ENCODE measurements around the gene TDO2.
A peak's percentile ranks its signal among the peaks of the same experiment; 100 is the strongest.

The TDO2 gene

DNA sequence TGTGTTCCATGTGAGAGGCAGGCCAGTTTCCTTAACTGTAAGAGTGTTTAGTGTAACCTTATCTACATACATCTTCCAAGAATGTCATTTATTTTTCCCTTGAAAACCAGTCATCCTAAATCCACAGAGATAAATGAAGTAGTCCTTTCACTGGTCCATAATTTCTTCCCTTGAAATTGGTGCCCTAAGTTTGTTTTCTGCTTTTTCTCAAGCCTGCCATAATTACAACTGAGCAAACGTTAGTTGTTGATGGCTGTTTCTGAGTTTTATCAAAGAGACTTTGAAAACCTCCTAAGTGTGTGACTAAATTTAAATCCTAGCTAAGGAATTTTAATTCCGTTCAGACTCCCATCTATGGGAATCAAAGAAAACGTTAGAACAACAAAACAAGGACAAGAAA is 3.6 kb upstream of the TDO2 start:
- Histone ChIP-seq H3K9ac (ENCODE audit: low read length) (no peak overlapping the region), H3K27ac (ENCODE audit: low read length) (no peak overlapping the region), H3K4me1 (ENCODE audit: low read length) (no peaks in the 10 kb centered on the region), H4K20me1 (ENCODE audit: insufficient read depth, low read length) (no peaks in the 10 kb centered on the region), H2AFZ (ENCODE audit: low read depth, low read length) (no peak overlapping the region), H3K27me3 (ENCODE audit: low read depth, low read length) (no peaks in the 10 kb centered on the region), H3K79me2 (ENCODE audit: low read length) (no peaks in the 10 kb centered on the region), H3K4me3 (ENCODE audit: low read length) (no peak overlapping the region), H3K9me3 (ENCODE audit: insufficient read depth, low read length) (no peaks in the 10 kb centered on the region), H3K4me2 (ENCODE audit: low read length) (no peak overlapping the region), H3K36me3 (replicated peaks; ENCODE audit: low read depth, low read length) (no peaks in the 10 kb centered on the region)
- TF ChIP-seq EZH2phosphoT487 (IDR thresholded peaks at IDR 0.05; ENCODE audit: low read depth): no peak

DNA sequence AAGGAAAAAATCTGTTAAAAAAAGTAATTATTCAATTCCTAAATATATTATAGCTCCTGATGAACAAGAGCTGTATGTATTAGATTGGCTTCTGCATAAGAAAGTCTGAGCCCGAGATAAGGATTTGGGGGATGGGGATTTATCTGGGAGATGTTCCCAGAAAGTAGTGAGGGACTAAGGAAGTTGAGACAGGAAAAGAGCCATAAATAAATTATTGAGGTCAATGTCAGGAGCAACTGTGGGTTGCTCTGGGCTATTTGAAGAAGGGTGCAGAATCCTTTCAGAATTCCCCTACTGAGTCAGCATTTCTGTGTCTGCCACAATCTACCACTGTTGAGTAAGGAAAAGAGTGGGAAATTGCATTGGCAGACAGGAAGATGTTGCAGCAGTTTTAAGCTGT is 3.1 kb upstream of the TDO2 start:
- H3K4me1 ChIP-seq (ENCODE audit: low read length): no peaks in the 10 kb centered on the region
- no peak overlapping the region for H3K9ac ChIP-seq (ENCODE audit: low read length)
- H3K36me3 ChIP-seq (replicated peaks; ENCODE audit: low read depth, low read length): no peaks in the 10 kb centered on the region
- no peak overlapping the region for H3K4me2 ChIP-seq (ENCODE audit: low read length)
- H3K27me3 ChIP-seq (ENCODE audit: low read depth, low read length): no peaks in the 10 kb centered on the region
- H4K20me1 ChIP-seq (ENCODE audit: insufficient read depth, low read length): no peaks in the 10 kb centered on the region
- H3K4me3 ChIP-seq (ENCODE audit: low read length): no peak overlapping the region
- no peaks in the 10 kb centered on the region for H3K79me2 ChIP-seq (ENCODE audit: low read length)
- no peaks in the 10 kb centered on the region for H3K9me3 ChIP-seq (ENCODE audit: insufficient read depth, low read length)
- TF ChIP-seq, protein P1, sequence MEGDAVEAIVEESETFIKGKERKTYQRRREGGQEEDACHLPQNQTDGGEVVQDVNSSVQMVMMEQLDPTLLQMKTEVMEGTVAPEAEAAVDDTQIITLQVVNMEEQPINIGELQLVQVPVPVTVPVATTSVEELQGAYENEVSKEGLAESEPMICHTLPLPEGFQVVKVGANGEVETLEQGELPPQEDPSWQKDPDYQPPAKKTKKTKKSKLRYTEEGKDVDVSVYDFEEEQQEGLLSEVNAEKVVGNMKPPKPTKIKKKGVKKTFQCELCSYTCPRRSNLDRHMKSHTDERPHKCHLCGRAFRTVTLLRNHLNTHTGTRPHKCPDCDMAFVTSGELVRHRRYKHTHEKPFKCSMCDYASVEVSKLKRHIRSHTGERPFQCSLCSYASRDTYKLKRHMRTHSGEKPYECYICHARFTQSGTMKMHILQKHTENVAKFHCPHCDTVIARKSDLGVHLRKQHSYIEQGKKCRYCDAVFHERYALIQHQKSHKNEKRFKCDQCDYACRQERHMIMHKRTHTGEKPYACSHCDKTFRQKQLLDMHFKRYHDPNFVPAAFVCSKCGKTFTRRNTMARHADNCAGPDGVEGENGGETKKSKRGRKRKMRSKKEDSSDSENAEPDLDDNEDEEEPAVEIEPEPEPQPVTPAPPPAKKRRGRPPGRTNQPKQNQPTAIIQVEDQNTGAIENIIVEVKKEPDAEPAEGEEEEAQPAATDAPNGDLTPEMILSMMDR (IDR thresholded peaks at IDR 0.05; ENCODE audit: low read depth, low read length): no peak
- no peak for TF ChIP-seq EZH2phosphoT487 (IDR thresholded peaks at IDR 0.05; ENCODE audit: low read depth)
- H2AFZ ChIP-seq (ENCODE audit: low read depth, low read length): 0 out of 2 replicates have a peak overlapping the region, but pooled peaks have one; percentile 48
- no peak overlapping the region for H3K27ac ChIP-seq (ENCODE audit: low read length)

DNA sequence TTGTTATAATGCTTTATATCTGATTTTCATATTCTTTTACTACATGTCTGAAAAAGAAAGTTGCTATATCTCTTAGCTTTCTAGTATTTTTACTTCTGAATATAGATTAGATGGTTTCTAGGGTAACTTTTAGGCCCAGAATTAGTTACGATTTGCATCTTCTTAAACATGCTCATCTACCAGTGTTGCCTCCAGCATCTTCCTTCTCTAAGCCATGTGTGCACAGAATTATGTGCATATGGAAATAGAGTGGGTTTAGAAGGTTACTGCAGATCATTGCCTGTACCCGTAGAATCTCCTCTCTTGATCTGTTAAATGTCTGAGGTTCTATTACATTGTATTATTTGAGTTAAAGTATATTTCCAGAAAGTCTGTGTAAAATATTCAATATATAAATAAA is 2.5 kb upstream of the TDO2 start:
- H3K79me2 ChIP-seq (ENCODE audit: low read length): no peaks in the 10 kb centered on the region
- peak overlapping the region; percentile 48; the same call in 1 of the 2 replicates for H2AFZ ChIP-seq (ENCODE audit: low read depth, low read length)
- no peaks in the 10 kb centered on the region for H3K4me1 ChIP-seq (ENCODE audit: low read length)
- no peak overlapping the region for H3K9ac ChIP-seq (ENCODE audit: low read length)
- H4K20me1 ChIP-seq (ENCODE audit: insufficient read depth, low read length): no peaks in the 10 kb centered on the region
- no peak overlapping the region for H3K4me2 ChIP-seq (ENCODE audit: low read length)
- H3K27ac ChIP-seq (ENCODE audit: low read length): no peak overlapping the region
- no peaks in the 10 kb centered on the region for H3K27me3 ChIP-seq (ENCODE audit: low read depth, low read length)
- no peak for TF ChIP-seq EZH2phosphoT487 (IDR thresholded peaks at IDR 0.05; ENCODE audit: low read depth)
- TF ChIP-seq, protein P1 (IDR thresholded peaks at IDR 0.05; ENCODE audit: low read depth, low read length): no peak
- no peaks in the 10 kb centered on the region for H3K9me3 ChIP-seq (ENCODE audit: insufficient read depth, low read length)
- no peak overlapping the region for H3K4me3 ChIP-seq (ENCODE audit: low read length)
- H3K36me3 ChIP-seq (replicated peaks; ENCODE audit: low read depth, low read length): no peaks in the 10 kb centered on the region

DNA sequence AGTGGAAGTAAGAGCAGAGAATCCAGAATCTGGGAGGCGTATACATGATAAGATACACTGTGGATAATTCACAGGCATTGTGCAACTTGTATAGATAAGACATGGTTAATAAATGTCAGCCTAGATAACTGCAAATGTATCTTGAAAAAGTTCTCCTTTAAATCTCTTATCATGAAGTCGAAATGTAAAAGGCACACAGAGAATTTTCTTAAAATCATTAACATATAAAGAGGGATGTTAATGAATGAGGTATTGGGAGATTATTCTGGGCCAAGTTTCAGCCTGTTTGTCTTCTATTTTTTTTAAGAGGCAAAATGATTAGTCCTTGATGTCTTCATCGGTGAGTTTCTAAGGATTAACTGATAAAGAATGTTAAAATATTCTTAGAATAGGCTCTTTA is 835 bp downstream of the TDO2 start:
- Histone ChIP-seq H3K27ac (ENCODE audit: low read length) (no peak overlapping the region), H4K20me1 (ENCODE audit: insufficient read depth, low read length) (no peaks in the 10 kb centered on the region), H3K27me3 (ENCODE audit: low read depth, low read length) (no peaks in the 10 kb centered on the region), H3K79me2 (ENCODE audit: low read length) (no peaks in the 10 kb centered on the region), H3K4me2 (ENCODE audit: low read length) (no peak overlapping the region), H3K4me3 (ENCODE audit: low read length) (no peak overlapping the region), H3K4me1 (ENCODE audit: low read length) (peaks cover 9% of the 10 kb centered on the region; the same call in 1 of the 2 replicates), H3K36me3 (replicated peaks; ENCODE audit: low read depth, low read length) (no peaks in the 10 kb centered on the region), H3K9ac (ENCODE audit: low read length) (no peak overlapping the region), H3K9me3 (ENCODE audit: insufficient read depth, low read length) (no peaks in the 10 kb centered on the region), H2AFZ (ENCODE audit: low read depth, low read length) (no peak overlapping the region)
- TF ChIP-seq, protein P1 (IDR thresholded peaks at IDR 0.05; ENCODE audit: low read depth, low read length): no peak
